ENCODE data around the gene LZTR1. TPM values are rescaled to one million over a fixed set of nuclear protein-coding genes. Genes with fewer than 3 reads are reported as not detected.

LZTR1 gene
- total and polyA plus RNA-seq, 9 donors, result 28.2 to 73.4 (median 50.0) TPM

GRCh38 chr22:20992456-20993303 is 10.6 kb downstream of the LZTR1 start:
- Histone ChIP-seq H3K36me3 (no peaks in the 10 kb centered on the region), H3K27ac (no peak overlapping the region), H3K9me3 (no peaks in the 10 kb centered on the region), H3K4me3 (no peak overlapping the region), H3K27me3 (no peaks in the 10 kb centered on the region), H3K4me1 (ENCODE audit: insufficient read depth) (peaks cover 12% of the 10 kb centered on the region)
- intact Hi-C loops (cut with DNase I), result no loop called here
- DNase-seq, result no peak
- WGBS, 3 donors, result 84 to 85% (median 84%) methylated on average over 21 of the region's 21 CpGs
- no peak for TF ChIP-seq EP300 (IDR thresholded peaks at IDR 0.05)
- no peak for TF ChIP-seq CTCF (IDR thresholded peaks at IDR 0.05)
- TF ChIP-seq POLR2A (IDR thresholded peaks at IDR 0.05), result no peak

- no peak for TF ChIP-seq EP300 (IDR thresholded peaks at IDR 0.05)
- TF ChIP-seq POLR2A (IDR thresholded peaks at IDR 0.05), result no peak
- no peak for TF ChIP-seq CTCF (IDR thresholded peaks at IDR 0.05)
- no peak for DNase-seq
- Histone ChIP-seq H3K27me3 (no peaks in the 10 kb centered on the region), H3K4me3 (no peak overlapping the region), H3K27ac (no peak overlapping the region), H3K4me1 (ENCODE audit: insufficient read depth) (peaks cover 12% of the 10 kb centered on the region), H3K36me3 (no peaks in the 10 kb centered on the region), H3K9me3 (no peaks in the 10 kb centered on the region)
- intact Hi-C loops (cut with DNase I), result no loop called here
- WGBS, 3 donors, result 91 to 94% (median 91%) methylated on average over 28 to 29 of the region's 29 CpGs
Observed at GRCh38 chr22:20993304-20994127, 11.4 kb downstream of the LZTR1 start.

- intact Hi-C loops (cut with DNase I), result no loop called here
- 84 to 91% (median 87%) methylated on average over 30 of the region's 30 CpGs for WGBS, 3 donors
- TF ChIP-seq CTCF (IDR thresholded peaks at IDR 0.05) (no peak), POLR2A (IDR thresholded peaks at IDR 0.05) (no peak), EP300 (IDR thresholded peaks at IDR 0.05) (no peak)
- H3K27ac ChIP-seq, result no peak overlapping the region
- no peaks in the 10 kb centered on the region for H3K27me3 ChIP-seq
- no peak overlapping the region for H3K4me3 ChIP-seq
- no peaks in the 10 kb centered on the region for H3K9me3 ChIP-seq
- H3K36me3 ChIP-seq, result no peaks in the 10 kb centered on the region
- peaks cover 12% of the 10 kb centered on the region for H3K4me1 ChIP-seq (ENCODE audit: insufficient read depth)
- DNase-seq, result no peak
Observed at GRCh38 chr22:20994128-20994901, 12.2 kb downstream of the LZTR1 start.

GRCh38 chr22:20994902-20995241 is 12.8 kb downstream of the LZTR1 start:
- H3K27ac ChIP-seq, result no peak overlapping the region
- intact Hi-C loops (cut with DNase I), result no loop called here
- no peaks in the 10 kb centered on the region for H3K36me3 ChIP-seq
- H3K9me3 ChIP-seq, result no peaks in the 10 kb centered on the region
- H3K4me3 ChIP-seq, result no peak overlapping the region
- no peaks in the 10 kb centered on the region for H3K27me3 ChIP-seq
- DNase-seq, result no peak
- H3K4me1 ChIP-seq (ENCODE audit: insufficient read depth), result peaks cover 10% of the 10 kb centered on the region
- 72 to 86% (median 83%) methylated on average over 9 to 10 of the region's 10 CpGs for WGBS, 3 donors
- no peak for TF ChIP-seq POLR2A (IDR thresholded peaks at IDR 0.05)
- TF ChIP-seq CTCF (IDR thresholded peaks at IDR 0.05), result no peak
- no peak for TF ChIP-seq EP300 (IDR thresholded peaks at IDR 0.05)
